ENCODE data around the gene SCN4B. TPM values are rescaled to one million over a fixed set of nuclear protein-coding genes. Genes with fewer than 3 reads are reported as not detected.

SCN4B gene
- total RNA-seq, 1 experiment from 2014 or later, result not detected

GRCh38 chr11:118136801-118137200, 15.8 kb downstream of the SCN4B start:
- intact Hi-C loops (cut with micrococcal nuclease; ENCODE audit: unreplicated experiment), result no loop called here
- BruUV-seq (replicated peaks), result no TSS peak

GRCh38 chr11:118136341-118136740, 16.3 kb downstream of the SCN4B start:
- CTCF ChIA-PET, result no interaction called here
- H3K4me3 ChIP-seq, result no peak overlapping the region
- POLR2A ChIA-PET (ENCODE audit: unreplicated experiment), result no interaction called here
- DNase-seq, result no peak
- BruUV-seq (replicated peaks), result no TSS peak
- no peaks in the 10 kb centered on the region for H3K79me2 ChIP-seq (ENCODE audit: low read depth)
- H3K36me3 ChIP-seq (ENCODE audit: low read depth), result no peaks in the 10 kb centered on the region
- no peaks in the 10 kb centered on the region for H4K20me1 ChIP-seq (ENCODE audit: insufficient read depth)
- no peaks in the 10 kb centered on the region for H3K9me2 ChIP-seq (ENCODE audit: insufficient read depth)
- peaks cover 5% of the 10 kb centered on the region; the same call in 1 of the 2 replicates for H3K27me3 ChIP-seq (ENCODE audit: insufficient read depth, low read depth)
- no peak overlapping the region for H3K27ac ChIP-seq
- no peaks in the 10 kb centered on the region for H3F3A ChIP-seq (ENCODE audit: insufficient read depth, low read depth)
- H3K4me2 ChIP-seq, result no peak overlapping the region
- no peak overlapping the region for H2AFZ ChIP-seq
- H3K9me3 ChIP-seq (ENCODE audit: insufficient read depth, low read depth), result no peaks in the 10 kb centered on the region
- TF ChIP-seq, protein P1, sequence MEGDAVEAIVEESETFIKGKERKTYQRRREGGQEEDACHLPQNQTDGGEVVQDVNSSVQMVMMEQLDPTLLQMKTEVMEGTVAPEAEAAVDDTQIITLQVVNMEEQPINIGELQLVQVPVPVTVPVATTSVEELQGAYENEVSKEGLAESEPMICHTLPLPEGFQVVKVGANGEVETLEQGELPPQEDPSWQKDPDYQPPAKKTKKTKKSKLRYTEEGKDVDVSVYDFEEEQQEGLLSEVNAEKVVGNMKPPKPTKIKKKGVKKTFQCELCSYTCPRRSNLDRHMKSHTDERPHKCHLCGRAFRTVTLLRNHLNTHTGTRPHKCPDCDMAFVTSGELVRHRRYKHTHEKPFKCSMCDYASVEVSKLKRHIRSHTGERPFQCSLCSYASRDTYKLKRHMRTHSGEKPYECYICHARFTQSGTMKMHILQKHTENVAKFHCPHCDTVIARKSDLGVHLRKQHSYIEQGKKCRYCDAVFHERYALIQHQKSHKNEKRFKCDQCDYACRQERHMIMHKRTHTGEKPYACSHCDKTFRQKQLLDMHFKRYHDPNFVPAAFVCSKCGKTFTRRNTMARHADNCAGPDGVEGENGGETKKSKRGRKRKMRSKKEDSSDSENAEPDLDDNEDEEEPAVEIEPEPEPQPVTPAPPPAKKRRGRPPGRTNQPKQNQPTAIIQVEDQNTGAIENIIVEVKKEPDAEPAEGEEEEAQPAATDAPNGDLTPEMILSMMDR (conservative IDR thresholded peaks at IDR 0.05), result no peak
- TF ChIP-seq EZH2 (IDR thresholded peaks at IDR 0.05; ENCODE audit: low read depth), result no peak
- no peaks in the 10 kb centered on the region for H3K4me1 ChIP-seq (replicated peaks; ENCODE audit: insufficient read depth)
- intact Hi-C loops (cut with micrococcal nuclease; ENCODE audit: unreplicated experiment), result no loop called here

More at GRCh38 chr11:118136801-118137200, 15.8 kb downstream of the SCN4B start:
- H3K9me2 ChIP-seq (ENCODE audit: insufficient read depth), result no peaks in the 10 kb centered on the region
- no peak overlapping the region for H3K4me2 ChIP-seq
- H3K4me3 ChIP-seq, result no peak overlapping the region
- H2AFZ ChIP-seq, result no peak overlapping the region
- no peaks in the 10 kb centered on the region for H4K20me1 ChIP-seq (ENCODE audit: insufficient read depth)
- no peaks in the 10 kb centered on the region for H3K9me3 ChIP-seq (ENCODE audit: insufficient read depth, low read depth)
- no peaks in the 10 kb centered on the region for H3F3A ChIP-seq (ENCODE audit: insufficient read depth, low read depth)
- POLR2A ChIA-PET (ENCODE audit: unreplicated experiment), result no interaction called here
- CTCF ChIA-PET, result no interaction called here
- no peak overlapping the region for H3K27ac ChIP-seq
- no peak for DNase-seq
- no peaks in the 10 kb centered on the region for H3K79me2 ChIP-seq (ENCODE audit: low read depth)
- H3K4me1 ChIP-seq (replicated peaks; ENCODE audit: insufficient read depth), result no peaks in the 10 kb centered on the region; the same call in 1 of the 2 replicates
- H3K36me3 ChIP-seq (ENCODE audit: low read depth), result no peaks in the 10 kb centered on the region
- peaks cover 5% of the 10 kb centered on the region; the same call in 1 of the 2 replicates for H3K27me3 ChIP-seq (ENCODE audit: insufficient read depth, low read depth)
- TF ChIP-seq, protein P1 (conservative IDR thresholded peaks at IDR 0.05), result no peak
- TF ChIP-seq EZH2 (IDR thresholded peaks at IDR 0.05; ENCODE audit: low read depth), result no peak

GRCh38 chr11:118135796-118136165, 16.8 kb downstream of the SCN4B start:
- Histone ChIP-seq H3K36me3 (ENCODE audit: low read depth) (no peaks in the 10 kb centered on the region), H3K27me3 (ENCODE audit: insufficient read depth, low read depth) (peaks cover 5% of the 10 kb centered on the region; the same call in 1 of the 2 replicates), H4K20me1 (ENCODE audit: insufficient read depth) (no peaks in the 10 kb centered on the region), H3K4me1 (replicated peaks; ENCODE audit: insufficient read depth) (0 out of 2 replicates have a peak, but pooled peaks cover under 1% of the 10 kb centered on the region), H3F3A (ENCODE audit: insufficient read depth, low read depth) (no peaks in the 10 kb centered on the region), H3K27ac (no peak overlapping the region), H2AFZ (no peak overlapping the region), H3K4me3 (no peak overlapping the region), H3K79me2 (ENCODE audit: low read depth) (no peaks in the 10 kb centered on the region), H3K9me3 (ENCODE audit: insufficient read depth, low read depth) (no peaks in the 10 kb centered on the region), H3K9me2 (ENCODE audit: insufficient read depth) (no peaks in the 10 kb centered on the region), H3K4me2 (no peak overlapping the region)
- POLR2A ChIA-PET (ENCODE audit: unreplicated experiment), result no interaction called here
- no peak for TF ChIP-seq EZH2 (IDR thresholded peaks at IDR 0.05; ENCODE audit: low read depth)
- TF ChIP-seq, protein P1 (conservative IDR thresholded peaks at IDR 0.05), result no peak
- no peak for DNase-seq
- CTCF ChIA-PET, result no interaction called here
- intact Hi-C loops (cut with micrococcal nuclease; ENCODE audit: unreplicated experiment), result no loop called here
- BruUV-seq (replicated peaks), result no TSS peak

All from PC-9 (cell line).